Measurements from ENCODE around the gene SLC16A11.

SLC16A11 gene

DNA sequence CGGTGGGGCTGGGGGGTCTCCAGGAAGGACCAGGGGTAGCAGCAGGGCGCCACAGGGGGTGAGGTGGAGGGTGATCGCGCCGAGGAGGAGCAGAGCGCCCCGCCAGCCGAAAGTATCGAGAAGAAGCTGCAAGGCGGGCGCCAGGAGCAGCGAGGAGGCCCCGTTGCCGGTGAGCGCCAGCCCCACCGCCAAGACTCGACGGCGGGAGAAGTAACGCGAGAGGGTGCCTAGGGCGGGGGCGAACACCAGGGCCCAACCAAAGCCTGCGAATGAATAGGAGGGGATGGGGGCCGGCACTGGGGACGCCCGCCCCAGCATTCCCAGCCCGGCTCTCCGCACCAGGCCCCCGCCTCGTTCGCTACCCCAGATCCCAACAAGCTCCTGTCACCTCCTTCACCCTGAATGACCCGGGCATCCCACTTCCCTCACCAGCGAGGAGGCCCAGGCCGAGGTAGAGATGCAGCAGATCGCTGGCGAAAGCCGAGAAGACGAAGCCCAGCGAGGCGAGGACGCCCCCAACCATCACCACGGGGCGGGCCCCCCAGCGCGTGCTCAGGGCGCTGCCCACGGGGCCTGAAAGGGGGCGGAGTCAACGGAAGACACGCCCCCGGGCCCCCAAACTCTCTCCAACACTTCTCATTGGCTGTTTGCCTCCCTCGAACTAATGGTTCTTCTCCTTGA is 1.3 kb downstream of the SLC16A11 start:
- H3K9me3 ChIP-seq (ENCODE audit: control insufficient read depth, low read length) = no peaks in the 10 kb centered on the region
- DNase-seq = peak in 1 of 3 donors; percentile 29
- H3K36me3 ChIP-seq (ENCODE audit: control insufficient read depth, insufficient read depth, low read length) = no peaks in the 10 kb centered on the region
- H3K4me1 ChIP-seq (ENCODE audit: control insufficient read depth, insufficient read depth, low read length, poor library complexity, severe bottlenecking) = peaks cover 39% of the 10 kb centered on the region
- peak overlapping the region; percentile 48 for H3K4me3 ChIP-seq (ENCODE audit: insufficient read depth, low read depth, low read length, poor library complexity, severe bottlenecking)
- H3K27me3 ChIP-seq (replicated peaks; ENCODE audit: control insufficient read depth, insufficient read depth, low read length, poor library complexity, severe bottlenecking) = no peaks in the 10 kb centered on the region
- H3K27ac ChIP-seq (ENCODE audit: insufficient read depth, low read length, poor library complexity, severe bottlenecking) = peak overlapping the region; percentile 46

DNA sequence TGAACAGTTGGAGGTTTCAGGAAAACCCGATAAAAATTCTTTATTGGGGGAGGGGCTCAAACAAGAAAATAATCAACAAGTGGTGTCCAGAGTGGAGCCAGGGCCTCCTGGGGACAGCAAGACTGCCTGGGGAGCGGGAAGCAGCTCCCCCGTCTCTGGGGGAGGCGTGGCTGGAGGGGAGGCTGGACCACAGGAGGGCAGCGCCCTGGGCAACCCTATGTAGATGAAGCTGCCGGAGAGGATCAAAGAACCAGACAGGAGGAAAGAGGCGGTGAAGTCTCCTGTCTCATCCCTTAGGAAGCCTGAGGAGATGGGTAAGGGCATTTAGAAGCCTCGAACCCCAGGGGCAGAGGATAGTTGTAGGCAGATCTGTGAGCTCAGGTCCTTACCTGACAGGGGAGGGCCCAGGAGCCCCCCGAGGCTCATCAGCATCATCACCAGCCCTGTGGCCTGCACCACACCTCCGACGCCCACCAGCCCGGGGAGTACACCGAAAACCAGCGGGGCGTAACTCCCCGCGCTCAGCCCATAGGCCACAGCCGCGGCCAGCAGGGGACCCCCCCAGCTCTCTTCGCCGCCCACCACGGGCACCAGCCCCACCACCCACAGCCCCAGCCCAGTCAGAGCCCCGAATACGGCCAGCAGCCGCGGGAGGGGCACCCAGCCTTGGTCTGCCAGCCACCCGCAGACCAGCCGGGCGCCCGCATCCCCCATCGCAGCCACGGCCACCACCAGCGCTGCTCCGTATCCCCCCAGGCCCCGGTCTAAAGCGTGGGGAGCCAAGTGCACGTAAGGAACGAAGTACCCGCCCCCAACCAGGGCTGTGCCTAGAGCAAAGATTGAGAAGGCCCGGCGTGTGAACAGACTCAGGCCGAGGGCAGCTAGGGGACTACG is 2.0 kb downstream of the SLC16A11 start:
- peaks cover 33% of the 10 kb centered on the region for H3K4me1 ChIP-seq (ENCODE audit: control insufficient read depth, insufficient read depth, low read length, poor library complexity, severe bottlenecking)
- H3K4me3 ChIP-seq (ENCODE audit: insufficient read depth, low read depth, low read length, poor library complexity, severe bottlenecking) = peak overlapping the region; percentile 11
- no peaks in the 10 kb centered on the region for H3K27me3 ChIP-seq (replicated peaks; ENCODE audit: control insufficient read depth, insufficient read depth, low read length, poor library complexity, severe bottlenecking)
- peak overlapping the region; percentile 46 for H3K27ac ChIP-seq (ENCODE audit: insufficient read depth, low read length, poor library complexity, severe bottlenecking)
- no peaks in the 10 kb centered on the region for H3K36me3 ChIP-seq (ENCODE audit: control insufficient read depth, insufficient read depth, low read length)
- no peak for DNase-seq
- H3K9me3 ChIP-seq (ENCODE audit: control insufficient read depth, low read length) = no peaks in the 10 kb centered on the region

DNA sequence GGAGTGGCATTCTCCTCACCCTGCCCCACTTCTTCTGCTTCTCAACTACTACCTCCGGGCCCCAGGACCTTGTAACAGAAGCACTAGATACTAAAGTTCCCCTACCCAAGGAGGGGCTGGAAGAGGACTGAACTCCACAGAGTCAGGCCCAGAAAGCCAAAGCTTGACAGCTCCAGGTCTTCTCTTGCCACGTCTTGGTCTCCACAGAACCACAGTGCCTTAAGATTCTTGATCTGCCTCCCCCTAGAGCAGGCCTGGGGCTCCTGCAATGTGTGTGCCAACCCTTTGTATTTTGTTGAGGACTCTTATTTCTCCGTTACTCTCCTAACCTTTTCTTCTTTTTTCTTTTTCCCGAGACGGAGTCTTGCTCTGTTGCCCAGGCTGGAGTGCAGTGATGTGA is 4.1 kb downstream of the SLC16A11 start:
- Histone ChIP-seq H3K27me3 (replicated peaks; ENCODE audit: control insufficient read depth, insufficient read depth, low read length, poor library complexity, severe bottlenecking) (no peaks in the 10 kb centered on the region), H3K27ac (ENCODE audit: insufficient read depth, low read length, poor library complexity, severe bottlenecking) (no peak overlapping the region), H3K36me3 (ENCODE audit: control insufficient read depth, insufficient read depth, low read length) (no peaks in the 10 kb centered on the region), H3K4me3 (ENCODE audit: insufficient read depth, low read depth, low read length, poor library complexity, severe bottlenecking) (no peak overlapping the region), H3K4me1 (ENCODE audit: control insufficient read depth, insufficient read depth, low read length, poor library complexity, severe bottlenecking) (peaks cover 42% of the 10 kb centered on the region), H3K9me3 (ENCODE audit: control insufficient read depth, low read length) (no peaks in the 10 kb centered on the region)
- DNase-seq = no peak

DNA sequence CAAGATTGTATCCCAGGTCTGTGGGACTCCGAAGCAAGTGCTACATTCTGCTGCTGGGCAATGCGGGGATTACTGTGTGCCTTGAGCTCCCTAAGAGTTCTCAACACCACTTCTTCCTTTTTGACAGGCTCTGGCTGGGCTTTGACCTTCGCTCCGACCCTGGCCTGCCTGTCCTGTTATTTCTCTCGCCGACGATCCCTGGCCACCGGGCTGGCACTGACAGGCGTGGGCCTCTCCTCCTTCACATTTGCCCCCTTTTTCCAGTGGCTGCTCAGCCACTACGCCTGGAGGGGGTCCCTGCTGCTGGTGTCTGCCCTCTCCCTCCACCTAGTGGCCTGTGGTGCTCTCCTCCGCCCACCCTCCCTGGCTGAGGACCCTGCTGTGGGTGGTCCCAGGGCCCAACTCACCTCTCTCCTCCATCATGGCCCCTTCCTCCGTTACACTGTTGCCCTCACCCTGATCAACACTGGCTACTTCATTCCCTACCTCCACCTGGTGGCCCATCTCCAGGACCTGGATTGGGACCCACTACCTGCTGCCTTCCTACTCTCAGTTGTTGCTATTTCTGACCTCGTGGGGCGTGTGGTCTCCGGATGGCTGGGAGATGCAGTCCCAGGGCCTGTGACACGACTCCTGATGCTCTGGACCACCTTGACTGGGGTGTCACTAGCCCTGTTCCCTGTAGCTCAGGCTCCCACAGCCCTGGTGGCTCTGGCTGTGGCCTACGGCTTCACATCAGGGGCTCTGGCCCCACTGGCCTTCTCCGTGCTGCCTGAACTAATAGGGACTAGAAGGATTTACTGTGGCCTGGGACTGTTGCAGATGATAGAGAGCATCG is 5.6 kb downstream of the SLC16A11 start:
- Histone ChIP-seq H3K4me3 (ENCODE audit: insufficient read depth, low read depth, low read length, poor library complexity, severe bottlenecking) (no peak overlapping the region), H3K27me3 (replicated peaks; ENCODE audit: control insufficient read depth, insufficient read depth, low read length, poor library complexity, severe bottlenecking) (no peaks in the 10 kb centered on the region), H3K9me3 (ENCODE audit: control insufficient read depth, low read length) (no peaks in the 10 kb centered on the region), H3K36me3 (ENCODE audit: control insufficient read depth, insufficient read depth, low read length) (no peaks in the 10 kb centered on the region), H3K27ac (ENCODE audit: insufficient read depth, low read length, poor library complexity, severe bottlenecking) (no peak overlapping the region), H3K4me1 (ENCODE audit: control insufficient read depth, insufficient read depth, low read length, poor library complexity, severe bottlenecking) (peaks cover 44% of the 10 kb centered on the region)
- no peak for DNase-seq

DNA sequence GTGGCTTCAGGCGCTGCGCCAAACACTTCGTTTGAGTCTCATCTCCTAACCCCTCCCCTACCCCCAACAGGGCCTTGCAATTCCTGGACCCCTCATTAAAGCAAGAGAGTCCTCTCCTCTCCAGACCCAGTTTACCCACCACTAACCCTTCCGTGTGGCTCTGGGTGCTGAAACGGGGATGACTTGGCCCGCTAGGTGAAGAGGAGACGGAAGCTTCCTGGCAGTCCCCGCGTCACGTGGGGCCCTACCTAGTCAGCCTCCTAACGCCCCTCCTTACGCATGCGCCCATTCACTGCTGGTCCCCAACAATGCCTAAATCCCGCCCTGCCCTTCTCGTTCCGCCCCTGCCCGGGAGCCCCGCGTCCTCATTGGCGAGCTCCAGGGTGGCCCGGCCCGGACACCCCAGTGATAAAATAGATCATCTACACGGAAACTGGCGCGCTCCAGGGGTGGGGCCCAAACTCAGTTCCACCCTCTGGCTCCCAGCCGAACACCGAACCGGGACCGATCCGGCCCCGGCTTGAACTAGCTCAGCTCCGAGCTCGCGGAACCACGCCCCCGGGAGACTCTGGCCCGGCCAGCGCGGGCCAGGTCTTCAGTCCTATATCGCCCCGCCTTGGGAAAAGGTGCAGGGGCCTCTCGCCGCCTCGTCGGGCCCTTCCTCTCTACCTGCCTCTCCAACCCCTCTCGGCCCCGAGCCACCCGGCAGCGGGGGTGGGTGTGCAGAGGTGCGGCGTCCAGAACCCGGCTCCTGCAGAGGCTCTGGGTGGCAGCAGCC is 8.1 kb downstream of the SLC16A11 start, which contains the start of gene SLC16A13:
Gene SLC16A13, plus strand, starts transcription at position 425 of the 778 bp plus-strand sequence. CDS start 368 bp downstream, outside the sequence.
- peaks cover 31% of the 10 kb centered on the region for H3K4me1 ChIP-seq (ENCODE audit: control insufficient read depth, insufficient read depth, low read length, poor library complexity, severe bottlenecking)
- H3K27me3 ChIP-seq (replicated peaks; ENCODE audit: control insufficient read depth, insufficient read depth, low read length, poor library complexity, severe bottlenecking) = no peaks in the 10 kb centered on the region
- DNase-seq = peak; percentile 97 to 99 (median 99)
- H3K27ac ChIP-seq (ENCODE audit: insufficient read depth, low read length, poor library complexity, severe bottlenecking) = peak within 1 kb of the TSS; percentile 93
- no peaks in the 10 kb centered on the region for H3K36me3 ChIP-seq (ENCODE audit: control insufficient read depth, insufficient read depth, low read length)
- H3K4me3 ChIP-seq (ENCODE audit: insufficient read depth, low read depth, low read length, poor library complexity, severe bottlenecking) = peak within 1 kb of the TSS; percentile 73
- H3K9me3 ChIP-seq (ENCODE audit: control insufficient read depth, low read length) = no peaks in the 10 kb centered on the region

DNA sequence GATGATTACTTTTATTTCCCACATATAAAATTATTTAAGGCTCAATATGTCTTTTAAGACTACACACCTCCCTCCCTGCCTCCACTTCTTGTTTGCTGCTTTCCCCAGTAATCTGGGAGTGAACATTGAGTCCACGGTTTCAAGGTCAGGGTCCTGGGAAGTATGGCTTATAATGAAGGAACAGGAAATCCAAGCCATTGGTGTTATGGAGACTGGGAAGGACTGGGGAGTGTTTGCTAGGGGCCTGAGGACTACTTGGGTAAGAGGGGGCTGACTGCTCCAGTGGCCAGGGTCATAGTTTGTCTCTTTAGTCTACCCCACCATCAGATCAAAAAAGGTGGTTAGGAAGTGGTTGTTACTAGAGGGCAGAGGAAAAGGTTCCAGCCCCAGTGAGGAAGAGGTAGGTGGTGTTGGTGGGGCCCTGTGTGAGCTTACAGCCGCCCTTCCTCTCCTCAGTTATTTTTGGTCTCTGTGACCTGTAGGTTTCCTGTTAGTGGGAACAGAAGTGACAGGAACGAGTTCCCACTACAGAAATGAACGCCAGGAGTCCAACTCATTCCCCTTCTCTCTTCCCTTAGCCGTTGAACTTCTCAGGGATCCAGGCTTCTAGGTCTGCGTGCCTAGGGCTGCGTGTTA is 8.8 kb downstream of the SLC16A11 start:
- H3K4me3 ChIP-seq (ENCODE audit: insufficient read depth, low read depth, low read length, poor library complexity, severe bottlenecking) = peak overlapping the region; percentile 73

DNA sequence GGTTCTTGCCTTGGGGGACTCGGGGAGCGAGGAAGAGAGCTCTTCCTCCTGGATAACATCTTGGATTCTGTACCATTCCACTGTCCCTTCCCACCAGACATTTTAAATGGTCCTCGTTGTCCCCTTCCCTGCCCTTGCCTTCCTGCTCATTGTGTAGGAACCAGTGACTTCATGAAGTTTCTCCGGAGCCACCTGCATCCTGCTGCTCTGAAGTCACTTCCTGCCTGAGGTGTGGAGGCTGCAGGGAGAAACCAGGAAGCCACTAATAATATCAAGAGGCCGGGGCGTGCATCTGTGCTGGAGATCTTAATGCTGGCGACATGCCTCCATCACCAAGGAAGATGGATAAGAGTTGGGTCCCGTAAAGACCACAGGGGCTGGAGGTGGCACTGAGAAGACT is 14.2 kb downstream of the SLC16A11 start:
- Histone ChIP-seq H3K9me3 (ENCODE audit: control insufficient read depth, low read length) (no peaks in the 10 kb centered on the region), H3K27ac (ENCODE audit: insufficient read depth, low read length, poor library complexity, severe bottlenecking) (peak overlapping the region; percentile 29), H3K4me3 (ENCODE audit: insufficient read depth, low read depth, low read length, poor library complexity, severe bottlenecking) (no peak overlapping the region), H3K27me3 (replicated peaks; ENCODE audit: control insufficient read depth, insufficient read depth, low read length, poor library complexity, severe bottlenecking) (no peaks in the 10 kb centered on the region), H3K4me1 (ENCODE audit: control insufficient read depth, insufficient read depth, low read length, poor library complexity, severe bottlenecking) (peaks cover 28% of the 10 kb centered on the region), H3K36me3 (ENCODE audit: control insufficient read depth, insufficient read depth, low read length) (no peaks in the 10 kb centered on the region)
- no peak for DNase-seq

More for the DNA sequence above, 8.8 kb downstream of the SLC16A11 start:
- Histone ChIP-seq H3K27ac (ENCODE audit: insufficient read depth, low read length, poor library complexity, severe bottlenecking) (peak overlapping the region; percentile 93), H3K36me3 (ENCODE audit: control insufficient read depth, insufficient read depth, low read length) (no peaks in the 10 kb centered on the region), H3K27me3 (replicated peaks; ENCODE audit: control insufficient read depth, insufficient read depth, low read length, poor library complexity, severe bottlenecking) (no peaks in the 10 kb centered on the region), H3K4me1 (ENCODE audit: control insufficient read depth, insufficient read depth, low read length, poor library complexity, severe bottlenecking) (peaks cover 34% of the 10 kb centered on the region), H3K9me3 (ENCODE audit: control insufficient read depth, low read length) (no peaks in the 10 kb centered on the region)
- no peak for DNase-seq

DNA sequence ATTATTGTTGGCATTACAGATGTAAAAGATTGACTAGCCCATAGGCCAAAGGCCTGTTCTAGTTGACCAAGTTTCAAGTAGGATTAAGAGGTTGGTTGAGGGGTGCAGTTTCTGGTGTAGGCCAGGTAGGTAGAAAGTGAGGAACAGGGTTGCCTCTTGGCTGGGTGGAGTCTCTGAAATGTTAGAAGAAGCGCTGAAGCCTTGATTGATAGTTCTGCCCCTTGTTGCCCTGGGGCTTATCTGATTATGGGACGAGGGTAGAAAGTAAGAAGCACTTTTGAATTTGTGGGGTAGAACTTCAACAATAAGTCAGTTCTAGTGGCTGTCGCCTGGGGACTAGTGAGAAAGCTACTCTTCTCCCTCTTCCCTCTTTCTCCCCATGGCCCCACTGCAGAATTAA is 14.8 kb downstream of the SLC16A11 start:
- H3K27ac ChIP-seq (ENCODE audit: insufficient read depth, low read length, poor library complexity, severe bottlenecking) = no peak overlapping the region
- no peak overlapping the region for H3K4me3 ChIP-seq (ENCODE audit: insufficient read depth, low read depth, low read length, poor library complexity, severe bottlenecking)
- H3K4me1 ChIP-seq (ENCODE audit: control insufficient read depth, insufficient read depth, low read length, poor library complexity, severe bottlenecking) = peaks cover 24% of the 10 kb centered on the region
- DNase-seq = no peak
- no peaks in the 10 kb centered on the region for H3K9me3 ChIP-seq (ENCODE audit: control insufficient read depth, low read length)
- no peaks in the 10 kb centered on the region for H3K27me3 ChIP-seq (replicated peaks; ENCODE audit: control insufficient read depth, insufficient read depth, low read length, poor library complexity, severe bottlenecking)
- H3K36me3 ChIP-seq (ENCODE audit: control insufficient read depth, insufficient read depth, low read length) = no peaks in the 10 kb centered on the region

DNA sequence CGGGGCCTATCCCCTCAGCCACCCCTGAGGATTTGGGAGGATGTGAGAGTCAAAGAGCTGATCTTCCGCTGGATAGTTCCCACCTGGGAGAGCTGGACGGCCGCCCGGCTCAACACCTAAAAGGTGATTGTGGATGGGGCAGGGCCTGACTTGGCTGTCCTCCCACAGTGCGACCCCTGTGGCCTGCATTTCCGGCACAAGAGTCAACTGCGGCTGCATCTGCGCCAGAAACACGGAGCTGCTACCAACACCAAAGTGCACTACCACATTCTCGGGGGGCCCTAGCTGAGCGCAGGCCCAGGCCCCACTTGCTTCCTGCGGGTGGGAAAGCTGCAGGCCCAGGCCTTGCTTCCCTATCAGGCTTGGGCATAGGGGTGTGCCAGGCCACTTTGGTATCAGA is 16.6 kb downstream of the SLC16A11 start:
- H3K27ac ChIP-seq (ENCODE audit: insufficient read depth, low read length, poor library complexity, severe bottlenecking) = no peak overlapping the region
- peaks cover 30% of the 10 kb centered on the region for H3K4me1 ChIP-seq (ENCODE audit: control insufficient read depth, insufficient read depth, low read length, poor library complexity, severe bottlenecking)
- no peak overlapping the region for H3K4me3 ChIP-seq (ENCODE audit: insufficient read depth, low read depth, low read length, poor library complexity, severe bottlenecking)
- no peaks in the 10 kb centered on the region for H3K27me3 ChIP-seq (replicated peaks; ENCODE audit: control insufficient read depth, insufficient read depth, low read length, poor library complexity, severe bottlenecking)
- no peak for DNase-seq
- no peaks in the 10 kb centered on the region for H3K9me3 ChIP-seq (ENCODE audit: control insufficient read depth, low read length)
- H3K36me3 ChIP-seq (ENCODE audit: control insufficient read depth, insufficient read depth, low read length) = no peaks in the 10 kb centered on the region
